SU-DHL-6 (cell line): ENCODE data around the gene DNAJB1.
"Not testable (repeated sequence)": the region's sequence is repeated elsewhere in the genome, so short reads cannot be mapped to it uniquely, and the experiment has no call there.

Experiments
- H2AFZ ChIP-seq: fragments of 200-600 bp; sonication (generic); 2 replicates; pipeline ENCODE4 v1.6.1; 2014; ENCODE audit warnings: low read depth, mild to moderate bottlenecking, moderate library complexity, mixed read lengths, antibody characterized with exemption, low read length; ENCODE audit not compliant: severe bottlenecking
- H3F3A ChIP-seq: fragments of 200-600 bp; shearing (Covaris generic); 2 replicates; pipeline ENCODE4 v1.6.0; 2016; ENCODE audit warnings: antibody characterized with exemption, mild to moderate bottlenecking; ENCODE audit not compliant: insufficient read depth
- H3K27ac ChIP-seq: fragments of 200-600 bp; sonication (generic); 2 replicates; pipeline ENCODE4 v1.5.1; 2016; ENCODE audit warnings: low read depth, mild to moderate bottlenecking, low read length, moderate library complexity, mixed read lengths
- H3K27me3 ChIP-seq: fragments of 200-600 bp; sonication (generic), shearing (Covaris generic); 2 replicates; pipeline ENCODE4 v1.6.0; 2014; ENCODE audit warnings: mild to moderate bottlenecking, low read length
- H3K36me3 ChIP-seq: fragments of 200-600 bp; sonication (generic); 2 replicates; pipeline ENCODE4 v1.6.1; 2014; ENCODE audit warnings: mild to moderate bottlenecking, low read length, mixed read lengths
- H3K4me2 ChIP-seq: fragments of 300-600, 200-600 bp; shearing (Covaris generic), sonication (generic); 2 replicates; pipeline ENCODE4 v1.6.0; 2014; ENCODE audit warnings: low read length, low read depth, mild to moderate bottlenecking; ENCODE audit not compliant: poor library complexity, severe bottlenecking
- H3K4me3 ChIP-seq: fragments of 200-600 bp; sonication (generic); 2 replicates; pipeline ENCODE4 v1.5.1; 2014; ENCODE audit warnings: antibody characterized with exemption, low read length, mild to moderate bottlenecking, mixed read lengths; ENCODE audit not compliant: insufficient read depth, poor library complexity, severe bottlenecking
- H3K79me2 ChIP-seq: fragments of 200-600 bp; sonication (generic); 2 replicates; pipeline ENCODE4 v1.6.1; 2014; ENCODE audit warnings: mild to moderate bottlenecking, low read length, moderate library complexity; ENCODE audit not compliant: insufficient read depth
- H3K9ac ChIP-seq: fragments of 200-600 bp; sonication (generic); 2 replicates; pipeline ENCODE4 v1.7.0; 2014; ENCODE audit warnings: mild to moderate bottlenecking, low read length
- H3K9me2 ChIP-seq: fragments of 200-600 bp; sonication (generic); replicated peaks from 2 replicates; pipeline ENCODE4 v1.6.1; 2014; ENCODE audit warnings: low read length; ENCODE audit not compliant: insufficient read depth
- H3K9me3 ChIP-seq: fragments of 200-600 bp; sonication (generic); 2 replicates; pipeline ENCODE4 v1.6.1; 2014; ENCODE audit warnings: low read length, mixed read lengths; ENCODE audit not compliant: insufficient read depth
- H4K20me1 ChIP-seq: fragments of 200-600 bp; sonication (generic); 2 replicates; pipeline ENCODE4 v1.6.1; 2014; ENCODE audit warnings: low read depth, mild to moderate bottlenecking, antibody characterized with exemption, low read length, moderate library complexity, mixed read lengths
- EZH2phosphoT487 ChIP-seq: fragments of 200-600 bp; sonication (generic), shearing (Covaris generic); conservative IDR thresholded peaks from 2 replicates; pipeline ENCODE4 v1.6.1; 2018; ENCODE audit warnings: mild to moderate bottlenecking, antibody characterized with exemption, low read length, moderate library complexity, mixed read lengths
- TF ChIP-seq, protein P1 (sequence below): fragments of 200-600 bp; sonication (generic); IDR thresholded peaks from one replicate; pipeline ENCODE4 v1.5.1; 2017; ENCODE audit warnings: antibody characterized with exemption, mild to moderate bottlenecking, low read length, moderate library complexity; ENCODE audit not compliant: insufficient read depth, poor library complexity, severe bottlenecking

DNAJB1 gene

GRCh38 chr19:14565765-14566711, 47.8 kb upstream of the DNAJB1 start:
- H3K27ac ChIP-seq, result no peak overlapping the region
- H4K20me1 ChIP-seq, result no peaks in the 10 kb centered on the region
- no peaks in the 10 kb centered on the region for H3K27me3 ChIP-seq
- no peak overlapping the region for H3K4me2 ChIP-seq
- H3K9me3 ChIP-seq, result no peaks in the 10 kb centered on the region
- no peak for TF ChIP-seq EZH2phosphoT487
- TF ChIP-seq, protein P1, sequence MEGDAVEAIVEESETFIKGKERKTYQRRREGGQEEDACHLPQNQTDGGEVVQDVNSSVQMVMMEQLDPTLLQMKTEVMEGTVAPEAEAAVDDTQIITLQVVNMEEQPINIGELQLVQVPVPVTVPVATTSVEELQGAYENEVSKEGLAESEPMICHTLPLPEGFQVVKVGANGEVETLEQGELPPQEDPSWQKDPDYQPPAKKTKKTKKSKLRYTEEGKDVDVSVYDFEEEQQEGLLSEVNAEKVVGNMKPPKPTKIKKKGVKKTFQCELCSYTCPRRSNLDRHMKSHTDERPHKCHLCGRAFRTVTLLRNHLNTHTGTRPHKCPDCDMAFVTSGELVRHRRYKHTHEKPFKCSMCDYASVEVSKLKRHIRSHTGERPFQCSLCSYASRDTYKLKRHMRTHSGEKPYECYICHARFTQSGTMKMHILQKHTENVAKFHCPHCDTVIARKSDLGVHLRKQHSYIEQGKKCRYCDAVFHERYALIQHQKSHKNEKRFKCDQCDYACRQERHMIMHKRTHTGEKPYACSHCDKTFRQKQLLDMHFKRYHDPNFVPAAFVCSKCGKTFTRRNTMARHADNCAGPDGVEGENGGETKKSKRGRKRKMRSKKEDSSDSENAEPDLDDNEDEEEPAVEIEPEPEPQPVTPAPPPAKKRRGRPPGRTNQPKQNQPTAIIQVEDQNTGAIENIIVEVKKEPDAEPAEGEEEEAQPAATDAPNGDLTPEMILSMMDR, result no peak
- peaks cover 18% of the 10 kb centered on the region for H3K79me2 ChIP-seq
- no peak overlapping the region for H3K4me3 ChIP-seq
- H3K9me2 ChIP-seq, result no peaks in the 10 kb centered on the region
- no peak overlapping the region for H2AFZ ChIP-seq
- no peaks in the 10 kb centered on the region for H3K36me3 ChIP-seq
- no peak overlapping the region for H3K9ac ChIP-seq
- H3F3A ChIP-seq, result no peaks in the 10 kb centered on the region

DNA sequence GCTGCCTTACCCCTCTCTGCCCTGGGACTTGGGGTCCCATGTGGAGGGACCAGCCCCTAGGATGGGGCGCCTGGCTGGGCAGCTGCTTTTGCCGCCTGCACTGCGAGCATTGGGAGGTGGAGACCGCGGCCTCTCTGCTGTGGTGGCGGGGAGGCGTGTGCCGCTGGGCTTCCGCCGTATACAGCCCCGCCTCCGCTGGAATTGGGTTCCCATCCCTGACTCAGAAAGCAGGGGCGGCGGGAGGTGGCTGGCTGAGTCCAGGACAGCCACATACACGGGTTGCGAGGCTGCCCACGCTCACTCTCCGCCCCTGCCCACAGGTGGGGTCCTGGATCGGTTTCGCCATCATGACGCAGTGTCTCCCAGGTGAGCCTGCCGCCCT, 47.1 kb upstream of the DNAJB1 start:
- Histone ChIP-seq H4K20me1 (no peaks in the 10 kb centered on the region), H3K9ac (no peak overlapping the region), H3K9me3 (no peaks in the 10 kb centered on the region), H2AFZ (no peak overlapping the region), H3K4me3 (no peak overlapping the region), H3K79me2 (peaks cover 20% of the 10 kb centered on the region; the same call in 1 of the 2 replicates), H3K9me2 (no peaks in the 10 kb centered on the region), H3F3A (no peaks in the 10 kb centered on the region), H3K27me3 (no peaks in the 10 kb centered on the region), H3K36me3 (no peaks in the 10 kb centered on the region), H3K4me2 (no peak overlapping the region), H3K27ac (no peak overlapping the region)
- TF ChIP-seq EZH2phosphoT487, result no peak
- TF ChIP-seq, protein P1, result no peak

DNA sequence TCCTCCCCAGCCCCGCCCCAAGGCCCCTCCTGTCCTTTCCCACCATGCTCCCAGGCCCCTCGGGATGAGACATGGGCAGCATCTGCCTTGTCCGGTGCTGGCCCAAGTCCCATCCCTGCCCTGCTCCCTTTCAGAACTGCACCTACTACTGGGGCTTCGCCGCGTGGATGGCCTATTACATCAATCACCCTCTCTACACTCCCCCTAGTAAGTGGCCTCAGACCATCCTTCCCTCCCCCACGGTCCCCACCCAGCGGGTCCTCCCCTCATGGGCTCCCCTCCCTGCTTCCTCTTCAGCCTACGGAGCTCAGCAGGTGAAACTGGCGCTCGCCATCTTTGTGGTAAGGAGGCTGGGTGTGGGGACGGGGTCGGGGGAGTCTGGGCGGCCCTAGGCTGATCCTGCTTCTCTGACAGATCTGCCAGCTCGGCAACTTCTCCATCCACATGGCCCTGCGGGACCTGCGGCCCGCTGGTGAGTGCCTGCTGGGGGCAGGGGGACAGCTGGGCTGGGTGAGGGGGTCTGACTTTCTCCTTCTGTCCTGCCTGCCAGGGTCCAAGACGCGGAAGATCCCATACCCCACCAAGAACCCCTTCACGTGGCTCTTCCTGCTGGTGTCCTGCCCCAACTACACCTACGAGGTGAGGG, 46.6 kb upstream of the DNAJB1 start:
- not testable (repeated sequence) for H3F3A ChIP-seq, H3K27me3 ChIP-seq, H4K20me1 ChIP-seq, H3K4me3 ChIP-seq, H3K36me3 ChIP-seq, H3K9me3 ChIP-seq, H3K9me2 ChIP-seq, H3K9ac ChIP-seq, H3K27ac ChIP-seq, H3K4me2 ChIP-seq, H2AFZ ChIP-seq
- H3K79me2 ChIP-seq, result peaks cover 24% of the 10 kb centered on the region; the same call in 1 of the 2 replicates
